GM18909 (cell line): ENCODE measurements around the gene ACOX2.
A peak's percentile ranks its signal among the peaks of the same experiment; 100 is the strongest.

Experiments used
- ATAC-seq: cut with Tn5 transposase; IDR thresholded peaks from one replicate; pipeline ENCODE4 v1.9.1; 2021; ENCODE audit warnings: mild to moderate bottlenecking; ENCODE audit not compliant: unreplicated experiment, poor library complexity

ACOX2 gene

DNA sequence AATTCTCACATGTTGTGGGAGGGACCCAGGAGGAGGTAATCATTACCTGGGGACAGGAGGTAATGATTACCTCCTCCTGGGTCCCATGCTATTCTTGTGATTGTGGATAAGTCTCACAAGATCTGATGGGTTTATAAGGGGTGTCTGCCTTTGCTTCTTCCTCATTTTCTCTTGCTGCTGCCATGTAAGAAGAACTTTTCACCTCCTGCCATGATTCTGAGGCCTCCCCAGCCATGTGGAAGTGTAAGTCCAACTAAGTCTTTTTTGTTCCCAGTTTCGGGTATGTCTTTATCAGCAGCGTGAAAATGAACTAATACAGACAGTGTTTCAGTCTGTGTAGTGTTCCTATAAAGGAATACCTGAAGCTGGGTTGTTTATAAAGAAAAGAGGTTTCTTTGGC is 58.2 kb downstream of the ACOX2 start:
- no peak for ATAC-seq

DNA sequence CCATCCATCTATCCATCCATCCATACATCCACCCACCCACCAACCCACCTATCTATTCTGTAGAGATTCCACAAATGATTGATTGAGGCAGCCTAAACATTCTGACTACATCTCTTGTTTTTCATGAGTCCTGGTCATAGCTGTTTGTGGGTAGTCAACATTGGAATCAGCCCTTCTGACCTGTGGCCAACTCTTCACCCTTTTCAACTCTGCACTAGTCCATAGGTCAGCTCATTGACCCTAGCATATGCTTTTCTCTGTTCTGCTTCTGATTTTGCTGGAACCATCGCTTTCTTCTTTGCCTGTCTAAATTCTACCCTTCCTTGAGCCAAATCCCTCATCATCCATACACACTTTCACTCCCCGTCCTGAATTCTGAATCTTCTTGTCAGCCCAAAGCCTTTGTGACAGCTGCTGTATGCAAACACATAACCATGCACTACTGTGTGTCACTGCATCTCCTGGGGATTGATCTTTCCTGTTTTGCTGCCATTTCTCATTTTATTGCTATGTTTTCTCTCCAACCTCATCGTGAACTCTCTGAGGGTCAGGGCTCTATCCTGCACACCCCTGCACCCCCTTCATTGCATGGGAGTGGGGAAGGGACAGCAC is 61.9 kb downstream of the ACOX2 start:
- ATAC-seq: no peak

DNA sequence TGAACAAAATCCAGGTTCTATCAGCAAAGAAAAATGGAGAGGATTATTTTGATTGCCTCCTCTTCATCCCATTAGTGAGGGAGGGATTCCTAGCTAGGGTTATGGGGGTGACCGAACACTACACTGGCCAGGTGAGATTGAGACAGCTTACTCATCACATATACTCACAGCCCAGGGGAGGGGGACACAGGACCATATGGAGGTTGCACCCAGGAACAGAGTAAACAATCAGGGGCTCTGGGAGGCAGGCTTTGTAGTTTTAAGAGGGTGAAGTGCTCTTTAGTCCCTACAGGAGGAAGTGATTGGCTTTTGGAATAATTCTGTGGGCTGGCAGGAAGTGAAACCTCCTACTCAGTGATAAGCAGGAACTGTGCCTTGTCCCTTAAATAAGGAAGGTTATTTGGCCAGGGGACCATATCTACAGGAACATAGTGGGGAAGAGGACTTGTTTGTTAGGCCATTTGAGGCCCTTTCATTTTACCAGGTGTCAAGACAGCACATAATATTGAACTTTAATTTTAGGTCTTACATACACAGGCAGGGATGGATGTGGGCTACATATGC is 62.6 kb downstream of the ACOX2 start:
- ATAC-seq: no peak

DNA sequence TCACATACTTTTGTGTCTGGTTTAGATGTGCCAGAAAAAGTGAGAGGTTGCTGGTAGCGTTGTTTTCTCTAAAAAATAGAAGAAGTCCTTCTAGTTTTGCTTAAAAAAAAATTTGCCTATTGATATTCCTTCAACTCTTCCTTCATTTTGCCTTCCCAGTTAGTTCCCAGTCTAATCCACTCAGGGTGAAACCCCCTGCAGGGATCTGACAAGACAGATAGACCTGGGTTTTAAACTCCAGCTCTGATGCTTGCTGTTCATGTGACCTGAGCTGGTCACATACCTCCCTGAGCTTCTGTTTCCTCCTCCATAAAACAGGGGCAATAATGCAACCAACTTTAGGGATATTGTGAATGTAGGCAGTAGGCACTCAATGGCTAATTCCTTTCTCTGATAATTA is 63.7 kb downstream of the ACOX2 start:
- ATAC-seq: no peak

DNA sequence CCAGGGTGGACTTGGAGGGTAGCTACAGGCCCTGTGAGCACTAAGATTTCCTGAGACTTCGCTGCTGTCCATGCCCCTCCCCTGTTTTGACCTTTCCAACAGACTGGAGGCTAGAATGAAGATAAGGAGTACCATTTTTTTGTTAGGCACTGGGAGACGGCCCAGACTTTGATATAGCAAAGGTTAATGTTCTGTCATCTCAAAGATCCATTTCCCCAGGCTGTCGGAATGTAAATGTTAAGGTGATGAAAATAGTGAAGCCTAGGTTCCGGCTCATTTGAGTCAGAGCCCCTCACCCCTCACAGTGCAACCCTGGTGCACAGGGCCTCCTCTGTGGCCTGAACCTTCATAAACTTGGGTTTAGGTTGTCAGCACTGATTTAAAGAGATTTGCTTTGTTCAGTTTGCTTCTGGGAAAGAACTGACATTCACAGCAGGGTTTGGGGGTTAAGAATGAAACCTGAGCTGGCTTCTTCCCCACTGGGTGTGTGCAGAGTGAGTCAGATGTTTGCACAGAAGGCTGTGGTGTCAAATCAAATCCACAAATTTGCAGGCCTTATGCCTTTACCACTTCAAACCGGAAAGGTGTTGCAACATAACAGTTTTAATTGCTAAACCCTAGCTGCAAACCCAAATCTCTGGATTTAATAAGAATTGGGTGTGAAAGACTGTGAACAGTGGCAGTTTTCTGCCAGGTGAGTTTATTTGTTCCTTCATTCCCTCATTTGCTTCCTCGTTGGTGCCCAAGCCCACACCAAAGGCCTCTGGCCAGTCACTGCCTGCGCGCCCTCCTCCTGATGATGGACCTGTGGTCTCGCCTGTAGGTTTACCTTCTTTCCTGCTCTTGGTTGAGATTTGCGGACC is 65.7 kb downstream of the ACOX2 start:
- ATAC-seq: no peak

DNA sequence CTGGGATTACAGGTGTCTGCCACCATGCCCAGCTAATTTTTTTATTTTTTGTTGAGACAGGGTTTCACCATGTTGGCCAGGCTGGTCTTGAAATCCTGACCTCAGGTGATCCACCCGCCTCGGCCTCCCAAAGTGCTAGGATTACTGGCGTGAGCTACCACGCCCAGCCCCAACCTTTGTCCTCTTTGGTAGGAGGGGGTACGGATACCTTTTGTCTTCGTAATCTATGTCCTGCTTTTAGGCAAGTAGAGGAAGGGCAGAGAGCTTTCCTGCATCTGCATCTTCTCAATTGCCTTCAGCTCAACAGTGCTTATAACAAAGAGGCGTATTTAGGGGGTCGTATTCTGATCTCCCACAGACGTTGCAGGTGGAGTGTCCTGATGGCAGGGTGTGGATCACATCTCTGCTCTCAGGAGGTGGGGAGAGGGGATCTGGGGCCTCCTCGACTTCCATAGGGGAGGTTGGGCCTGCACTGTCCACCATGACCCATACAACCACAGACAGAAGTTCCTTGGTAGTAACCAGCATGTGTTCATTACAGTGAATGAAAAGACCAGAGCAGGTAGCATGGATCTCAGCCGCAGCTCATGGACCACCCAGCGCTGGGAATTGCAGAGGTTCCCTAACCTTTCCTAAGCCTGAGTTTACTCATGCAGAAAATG is 66.5 kb downstream of the ACOX2 start:
- no peak for ATAC-seq

DNA sequence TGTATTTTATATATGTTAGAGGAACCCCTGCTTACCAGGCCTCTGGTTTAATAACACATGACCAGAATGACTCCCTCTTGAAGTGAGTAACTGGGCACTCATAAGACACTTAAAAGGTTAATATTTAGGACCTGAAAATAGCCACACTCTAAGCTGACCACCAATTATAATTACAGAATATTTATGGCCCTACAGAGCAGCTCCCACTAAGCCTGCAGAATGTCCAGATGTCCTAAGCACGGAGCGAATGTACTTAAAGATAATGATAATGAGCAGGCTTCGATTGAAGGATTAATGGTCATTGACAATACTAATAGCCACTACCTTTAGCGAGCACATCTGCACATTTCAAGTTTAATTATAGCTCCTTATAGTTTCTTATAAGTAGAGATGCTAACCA is 67.9 kb downstream of the ACOX2 start:
- ATAC-seq: no peak

DNA sequence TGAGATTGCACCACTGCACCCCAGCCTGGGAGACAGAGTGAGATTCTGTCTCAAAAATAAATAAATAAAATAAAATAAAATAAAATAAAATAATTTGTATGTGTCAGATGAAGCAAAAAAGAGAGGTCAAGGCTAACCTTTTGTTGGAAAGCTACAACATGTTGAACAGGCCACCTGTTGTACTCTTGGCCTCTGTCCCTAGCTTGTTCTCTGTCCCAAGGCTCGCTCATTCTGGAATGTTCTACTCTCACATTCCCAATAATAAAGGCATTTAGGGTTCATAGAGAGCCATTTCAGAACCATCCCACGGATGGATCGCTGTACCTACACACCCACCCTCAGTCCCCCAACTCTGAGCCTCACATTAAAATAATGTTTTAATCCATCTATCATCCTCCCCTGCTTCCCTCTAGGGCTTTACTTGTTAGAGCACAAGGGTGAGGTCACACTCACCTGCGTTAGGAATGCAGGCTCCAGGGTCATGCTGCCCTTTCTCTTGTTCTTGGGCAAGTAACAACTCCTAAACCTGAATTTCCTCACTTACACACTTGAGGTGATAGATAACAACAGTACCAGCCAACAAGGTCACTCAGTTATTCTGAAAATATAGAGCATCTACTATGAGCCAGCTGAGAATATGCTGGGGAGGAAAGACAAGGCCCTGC is 70.0 kb downstream of the ACOX2 start:
- ATAC-seq: no peak

DNA sequence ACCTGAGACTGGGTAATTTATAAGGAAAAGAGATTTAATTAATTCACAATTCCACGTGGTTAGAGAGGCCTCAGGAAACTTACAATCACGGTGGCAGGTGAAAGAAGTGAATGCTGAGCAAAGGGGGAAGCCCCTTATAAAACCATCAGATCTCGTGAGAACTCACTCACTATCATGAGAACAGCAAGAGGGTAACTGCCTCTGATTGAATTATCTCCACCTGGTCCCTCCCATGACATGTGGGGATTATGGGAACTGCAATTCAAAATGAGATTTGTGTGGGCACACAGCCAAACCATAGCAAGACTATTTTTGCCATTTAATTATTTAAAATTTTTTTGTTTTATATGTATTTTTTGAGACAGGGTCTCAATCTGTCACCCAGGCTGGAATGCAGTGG is 72.1 kb downstream of the ACOX2 start:
- ATAC-seq: no peak

DNA sequence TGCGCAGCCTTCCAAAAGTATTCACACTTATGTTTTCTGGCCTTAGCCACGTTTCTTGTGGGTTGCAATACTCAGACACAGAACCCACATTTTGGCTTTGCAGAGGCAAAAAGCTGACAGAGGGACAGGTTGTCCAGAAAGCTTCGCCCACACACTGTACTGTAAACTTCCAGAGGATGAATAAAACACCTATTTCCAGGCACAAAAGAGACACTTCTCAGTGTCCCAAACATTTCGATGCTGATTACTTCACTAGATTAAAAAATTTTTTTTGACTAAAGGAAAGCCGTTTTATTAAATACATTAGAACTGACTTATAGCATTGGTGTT is 73.1 kb downstream of the ACOX2 start:
- ATAC-seq: no peak

DNA sequence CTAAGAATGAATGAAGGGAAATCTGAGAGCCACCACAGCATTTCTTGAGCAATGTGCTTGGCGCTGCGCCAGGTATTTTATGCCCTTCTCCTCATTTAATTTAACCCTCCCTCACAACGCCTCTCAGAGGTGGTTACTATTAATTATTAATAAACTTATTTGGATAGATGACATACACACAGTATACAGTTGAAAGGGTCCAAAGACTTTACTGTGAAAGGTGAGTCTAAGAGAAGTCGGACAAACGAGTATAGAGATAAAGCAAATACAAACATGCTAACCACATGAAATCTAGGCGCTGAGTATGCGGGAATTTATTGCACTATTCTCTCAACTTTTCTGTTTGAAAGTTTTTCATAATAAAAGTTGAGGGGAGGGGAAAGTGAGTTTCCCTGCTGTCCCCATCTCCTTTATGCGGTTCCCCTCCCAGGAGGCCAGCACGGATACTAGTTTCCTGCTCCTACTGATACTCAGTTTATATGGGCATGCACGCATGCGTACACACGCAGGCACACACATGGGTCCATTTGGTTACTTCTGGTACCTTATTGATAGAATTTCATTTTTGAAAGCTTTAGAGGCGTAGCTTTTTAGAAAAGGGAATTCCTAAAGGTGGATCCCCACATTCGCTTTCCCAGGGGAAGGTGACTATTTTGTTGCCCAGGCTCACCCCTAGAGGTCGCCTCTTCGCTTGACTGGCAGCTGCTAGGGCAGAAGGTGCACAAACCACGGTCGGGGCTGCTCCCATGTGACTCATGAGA is 73.6 kb downstream of the ACOX2 start:
- peak; percentile 86 for ATAC-seq

DNA sequence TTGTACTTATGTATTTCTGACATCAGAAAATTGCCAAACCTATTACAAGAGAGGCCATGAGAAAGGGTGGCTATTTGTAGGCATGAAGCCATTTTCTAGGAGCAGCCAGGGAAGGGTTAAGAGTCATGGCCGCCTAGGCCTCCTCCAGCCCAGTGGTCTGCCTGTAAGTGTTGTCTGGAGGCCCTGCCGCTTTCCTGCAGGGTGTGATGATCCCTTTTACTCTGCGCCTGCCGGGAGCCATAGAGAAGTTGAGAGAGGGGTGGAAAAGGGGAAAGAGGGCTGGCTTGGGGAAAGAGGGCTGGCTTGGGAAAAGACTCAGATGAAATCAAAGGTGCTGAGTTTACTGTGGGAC is 74.2 kb downstream of the ACOX2 start:
- no peak for ATAC-seq

DNA sequence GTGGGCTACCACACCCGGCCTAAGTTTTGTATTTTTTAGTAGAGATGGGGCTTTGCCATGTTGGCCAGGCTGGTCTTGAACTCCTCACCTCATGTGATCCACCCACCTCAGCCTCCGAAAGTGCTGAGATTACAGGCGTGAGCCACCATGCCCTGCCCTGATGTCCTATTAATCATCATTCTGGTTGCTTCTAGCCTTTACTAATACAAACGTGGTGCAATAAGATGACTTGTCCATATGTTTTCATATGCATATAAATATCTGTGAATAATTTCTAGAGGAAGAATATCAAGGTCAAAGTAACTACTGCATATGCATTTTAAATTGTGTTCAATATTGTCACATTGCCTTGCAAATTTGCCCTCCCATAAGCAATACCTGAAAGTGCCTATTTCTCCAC is 77.8 kb downstream of the ACOX2 start:
- no peak for ATAC-seq
